ENCODE measurements around the gene ADARB2. TPM values are rescaled to one million over a fixed set of nuclear protein-coding genes. Genes with fewer than 3 reads are reported as not detected.

ADARB2 gene
- total and polyA plus RNA-seq, 2 donors (not counting 1 experiment from before 2014, with no cell fraction given), result not detected

- no peak for TF ChIP-seq EZH2 (IDR thresholded peaks at IDR 0.05; ENCODE audit: low read length, missing control alignments)
- no peak for TF ChIP-seq CTCF (conservative IDR thresholded peaks at IDR 0.05 in 1 of 2, IDR thresholded peaks at IDR 0.05 in 1 of 2; ENCODE audit: low read depth in 1 of 2, low read length in 2 of 2)
- Histone ChIP-seq H3K79me2 (ENCODE audit: control insufficient read depth, insufficient read depth, low read length) (no peaks in the 10 kb centered on the region), H3K27ac (ENCODE audit: insufficient read depth, low read length) (no peak overlapping the region), H3K4me2 (ENCODE audit: extremely low read depth, insufficient read depth, low read length) (no peak overlapping the region), H3K9ac (ENCODE audit: insufficient read depth, low read length) (no peak overlapping the region), H3K36me3 (ENCODE audit: control insufficient read depth, insufficient read depth, low read length) (no peaks in the 10 kb centered on the region), H3K4me3 (replicated peaks in 1 of 4; ENCODE audit: control extremely low read depth in 1 of 4, insufficient read depth in 1 of 4, low read depth in 3 of 4, low read length in 4 of 4) (no peak overlapping the region), H3K4me1 (ENCODE audit: control insufficient read depth, extremely low read depth, insufficient read depth, low read length) (no peaks in the 10 kb centered on the region), H2AFZ (ENCODE audit: low read length) (no peak overlapping the region), H4K20me1 (ENCODE audit: control insufficient read depth, extremely low read depth, insufficient read depth, low read length) (no peaks in the 10 kb centered on the region), H3K27me3 (ENCODE audit: control insufficient read depth, insufficient read depth, low read length) (no peaks in the 10 kb centered on the region), H3K9me3 (ENCODE audit: control insufficient read depth, insufficient read depth, low read depth, low read length) (no peaks in the 10 kb centered on the region)
- no peak for DNase-seq (ENCODE audit: low read depth in 2 of 2)
These were observed 588.3 kb downstream of the ADARB2 start for GRCh38 chr10:1148855-1149605.

DNA sequence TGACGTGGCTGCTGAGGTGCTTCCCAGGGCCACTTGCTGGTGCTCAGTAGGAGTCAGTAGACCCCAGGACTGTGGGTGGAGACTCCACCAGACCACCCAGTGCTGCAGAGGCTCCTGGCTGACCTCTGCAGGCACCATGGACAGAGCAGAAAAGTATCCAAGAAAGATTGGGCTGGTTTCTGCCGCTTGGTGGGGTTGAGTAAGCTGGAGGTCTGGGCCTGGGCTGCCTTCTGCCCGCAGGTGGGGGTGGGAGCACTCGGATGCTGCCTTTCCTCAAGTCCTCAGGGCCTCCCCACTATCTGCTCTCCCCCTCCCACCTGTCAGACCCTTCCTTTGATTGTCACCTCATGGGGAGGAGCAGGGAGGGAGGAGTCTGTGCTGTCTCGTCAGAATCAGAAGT, 589.5 kb downstream of the ADARB2 start:
- H3K4me1 ChIP-seq (ENCODE audit: control insufficient read depth, extremely low read depth, insufficient read depth, low read length), result no peaks in the 10 kb centered on the region
- no peaks in the 10 kb centered on the region for H4K20me1 ChIP-seq (ENCODE audit: control insufficient read depth, extremely low read depth, insufficient read depth, low read length)
- no peak overlapping the region for H3K4me2 ChIP-seq (ENCODE audit: extremely low read depth, insufficient read depth, low read length)
- TF ChIP-seq EZH2 (IDR thresholded peaks at IDR 0.05; ENCODE audit: low read length, missing control alignments) (no peak), CTCF (conservative IDR thresholded peaks at IDR 0.05 in 1 of 2, IDR thresholded peaks at IDR 0.05 in 1 of 2; ENCODE audit: low read depth in 1 of 2, low read length in 2 of 2) (no peak)
- no peaks in the 10 kb centered on the region for H3K36me3 ChIP-seq (ENCODE audit: control insufficient read depth, insufficient read depth, low read length)
- no peaks in the 10 kb centered on the region for H3K27me3 ChIP-seq (ENCODE audit: control insufficient read depth, insufficient read depth, low read length)
- DNase-seq (ENCODE audit: low read depth in 2 of 2), result no peak
- no peaks in the 10 kb centered on the region for H3K79me2 ChIP-seq (ENCODE audit: control insufficient read depth, insufficient read depth, low read length)
- H3K27ac ChIP-seq (ENCODE audit: insufficient read depth, low read length), result no peak overlapping the region
- no peak overlapping the region for H3K9ac ChIP-seq (ENCODE audit: insufficient read depth, low read length)
- H3K4me3 ChIP-seq (replicated peaks in 1 of 4; ENCODE audit: control extremely low read depth in 1 of 4, insufficient read depth in 1 of 4, low read depth in 3 of 4, low read length in 4 of 4), result no peak overlapping the region
- H3K9me3 ChIP-seq (ENCODE audit: control insufficient read depth, insufficient read depth, low read depth, low read length), result no peaks in the 10 kb centered on the region
- no peak overlapping the region for H2AFZ ChIP-seq (ENCODE audit: low read length)

GRCh38 chr10:1142596-1142995, 594.7 kb downstream of the ADARB2 start:
- Histone ChIP-seq H4K20me1 (ENCODE audit: control insufficient read depth, extremely low read depth, insufficient read depth, low read length) (no peaks in the 10 kb centered on the region), H3K79me2 (ENCODE audit: control insufficient read depth, insufficient read depth, low read length) (no peaks in the 10 kb centered on the region), H3K4me2 (ENCODE audit: extremely low read depth, insufficient read depth, low read length) (no peak overlapping the region), H3K36me3 (ENCODE audit: control insufficient read depth, insufficient read depth, low read length) (no peaks in the 10 kb centered on the region), H3K4me1 (ENCODE audit: control insufficient read depth, extremely low read depth, insufficient read depth, low read length) (no peaks in the 10 kb centered on the region), H3K9me3 (ENCODE audit: control insufficient read depth, insufficient read depth, low read depth, low read length) (no peaks in the 10 kb centered on the region), H3K27ac (ENCODE audit: insufficient read depth, low read length) (no peak overlapping the region), H3K9ac (ENCODE audit: insufficient read depth, low read length) (no peak overlapping the region), H2AFZ (ENCODE audit: low read length) (no peak overlapping the region), H3K27me3 (ENCODE audit: control insufficient read depth, insufficient read depth, low read length) (no peaks in the 10 kb centered on the region), H3K4me3 (replicated peaks in 1 of 4; ENCODE audit: control extremely low read depth in 1 of 4, insufficient read depth in 1 of 4, low read depth in 3 of 4, low read length in 4 of 4) (no peak overlapping the region)
- no peak for DNase-seq (ENCODE audit: low read depth in 2 of 2)
- TF ChIP-seq EZH2 (IDR thresholded peaks at IDR 0.05; ENCODE audit: low read length, missing control alignments), result no peak
- TF ChIP-seq CTCF (conservative IDR thresholded peaks at IDR 0.05 in 1 of 2, IDR thresholded peaks at IDR 0.05 in 1 of 2; ENCODE audit: low read depth in 1 of 2, low read length in 2 of 2), result peak in 1 of 2 donors; percentile 19
